DMS153 treated with DMSO at 0.1 percent for 48 hours (cell line): Measurements from ENCODE around the gene DOHH.
"Not testable (repeated sequence)": the region's sequence is repeated elsewhere in the genome, so short reads cannot be mapped to it uniquely, and the experiment has no call there.

Experiments used
- DNase-seq: peaks from one replicate; lab custom pipeline; 2025; ENCODE audit not compliant: unreplicated experiment; lab: John Stamatoyannopoulos, UW

DOHH gene

GRCh38 chr19:3534375-3535234 lies 34.1 kb upstream of the DOHH start:
- DNase-seq = no peak

- DNase-seq = no peak
These were observed 33.2 kb upstream of the DOHH start for GRCh38 chr19:3533563-3534216.

- no peak for DNase-seq
These were observed 32.6 kb upstream of the DOHH start for GRCh38 chr19:3533033-3533432.

- DNase-seq = no peak
These were observed 31.8 kb upstream of the DOHH start for GRCh38 chr19:3532154-3532786.

DNA sequence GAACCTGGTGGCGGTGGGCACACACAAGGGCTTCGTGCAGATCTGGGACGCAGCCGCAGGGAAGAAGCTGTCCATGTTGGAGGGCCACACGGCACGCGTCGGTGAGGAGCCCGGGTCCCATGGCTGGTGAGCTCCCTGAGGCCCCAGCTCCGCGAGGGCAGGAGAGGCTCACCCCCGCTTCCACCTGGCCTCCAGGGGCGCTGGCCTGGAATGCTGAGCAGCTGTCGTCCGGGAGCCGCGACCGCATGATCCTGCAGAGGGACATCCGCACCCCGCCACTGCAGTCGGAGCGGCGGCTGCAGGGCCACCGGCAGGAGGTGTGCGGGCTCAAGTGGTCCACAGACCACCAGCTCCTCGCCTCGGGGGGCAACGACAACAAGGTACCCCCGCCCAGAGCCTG lies 31.2 kb upstream of the DOHH start:
- DNase-seq = no peak

- DNase-seq = no peak
These were observed 29.9 kb upstream of the DOHH start for GRCh38 chr19:3530389-3530788.

DNA sequence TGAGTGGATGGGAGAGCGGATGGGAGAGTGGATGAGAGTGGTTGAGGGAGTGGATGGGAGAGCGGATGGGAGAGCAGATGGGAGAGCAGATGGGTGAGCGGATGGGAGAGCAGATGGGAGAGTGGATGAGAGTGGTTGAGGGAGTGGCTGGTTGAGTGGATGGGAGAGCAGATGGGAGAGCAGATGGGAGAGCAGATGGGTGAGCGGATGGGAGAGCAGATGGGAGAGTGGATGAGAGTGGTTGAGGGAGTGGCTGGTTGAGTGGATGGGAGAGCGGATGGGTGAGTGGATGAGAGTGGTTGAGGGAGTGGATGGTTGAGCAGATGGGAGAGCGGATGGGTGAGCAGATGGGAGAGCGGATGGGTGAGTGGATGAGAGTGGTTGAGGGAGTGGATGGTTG lies 28.8 kb upstream of the DOHH start:
- DNase-seq = not testable (repeated sequence)

- DNase-seq = no peak
These were observed 28.2 kb upstream of the DOHH start for GRCh38 chr19:3528539-3529211.

- no peak for DNase-seq
These were observed 27.6 kb upstream of the DOHH start for GRCh38 chr19:3528080-3528479.

GRCh38 chr19:3527238-3527910 lies 26.9 kb upstream of the DOHH start:
- no peak for DNase-seq

GRCh38 chr19:3526507-3527237 lies 26.2 kb upstream of the DOHH start:
- DNase-seq = no peak

DNA sequence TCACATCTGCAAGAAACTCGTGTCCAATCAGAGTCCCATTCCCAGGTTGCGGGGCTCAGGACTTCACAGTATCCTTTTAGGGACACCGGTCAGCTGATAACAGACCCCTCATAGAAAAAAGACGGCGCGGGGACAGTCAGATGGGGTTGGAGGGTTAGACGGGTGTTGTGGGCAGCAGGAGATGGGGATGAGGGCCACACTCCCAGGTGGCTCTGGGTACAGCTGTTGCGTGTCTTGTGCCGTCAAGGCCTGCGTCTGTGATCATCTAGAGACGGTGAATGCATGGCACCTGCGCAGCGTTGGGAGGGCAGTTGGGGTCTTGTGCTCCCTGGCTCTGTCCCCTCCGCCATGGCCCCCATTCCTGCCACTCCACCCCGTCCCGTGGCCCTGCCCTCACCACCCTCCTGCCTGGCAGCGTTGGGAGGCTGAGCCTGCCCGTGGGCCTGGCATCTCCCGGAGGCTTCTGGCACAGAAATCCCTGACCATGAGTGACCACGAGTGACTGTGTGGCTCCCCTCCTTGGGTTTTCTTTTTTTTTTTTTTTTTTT lies 24.5 kb upstream of the DOHH start:
- DNase-seq = no peak

- no peak for DNase-seq
These were observed 23.8 kb upstream of the DOHH start for GRCh38 chr19:3524078-3524842.

DNA sequence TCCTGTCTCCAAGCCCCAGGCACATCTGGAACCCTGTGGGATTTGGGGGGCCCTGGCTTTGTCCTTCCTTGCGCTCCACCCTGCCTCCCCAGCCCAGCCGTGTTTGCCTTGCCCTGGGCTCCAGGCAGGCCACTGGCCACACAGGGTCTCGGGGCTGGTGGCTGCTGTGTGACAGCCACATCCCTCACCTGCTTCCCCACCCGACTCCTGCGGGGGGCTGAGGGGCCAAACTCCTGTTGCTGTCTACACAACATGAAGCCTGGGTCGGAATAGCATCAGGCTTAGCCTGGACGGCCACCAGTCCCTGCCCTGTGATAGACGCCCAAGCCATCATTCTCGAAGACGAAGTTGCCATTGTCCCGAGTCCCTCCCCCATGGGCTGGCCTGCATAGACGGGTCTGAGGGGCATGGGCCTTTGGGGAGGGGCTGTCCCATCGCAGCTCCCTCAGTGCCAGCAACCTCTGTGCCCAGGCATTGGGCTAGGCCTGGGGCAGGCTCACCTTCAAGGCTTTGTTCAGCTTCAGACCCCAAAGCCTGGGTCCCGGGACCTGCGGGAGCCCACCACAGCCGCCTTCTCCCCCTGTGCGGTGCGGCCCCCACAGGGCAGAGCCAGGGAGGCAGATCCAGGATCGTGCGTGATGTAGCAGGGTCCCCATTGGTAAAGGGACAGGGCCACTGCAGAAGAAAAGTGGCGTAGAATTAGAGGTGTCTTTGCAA lies 23.0 kb upstream of the DOHH start:
- no peak for DNase-seq

DNA sequence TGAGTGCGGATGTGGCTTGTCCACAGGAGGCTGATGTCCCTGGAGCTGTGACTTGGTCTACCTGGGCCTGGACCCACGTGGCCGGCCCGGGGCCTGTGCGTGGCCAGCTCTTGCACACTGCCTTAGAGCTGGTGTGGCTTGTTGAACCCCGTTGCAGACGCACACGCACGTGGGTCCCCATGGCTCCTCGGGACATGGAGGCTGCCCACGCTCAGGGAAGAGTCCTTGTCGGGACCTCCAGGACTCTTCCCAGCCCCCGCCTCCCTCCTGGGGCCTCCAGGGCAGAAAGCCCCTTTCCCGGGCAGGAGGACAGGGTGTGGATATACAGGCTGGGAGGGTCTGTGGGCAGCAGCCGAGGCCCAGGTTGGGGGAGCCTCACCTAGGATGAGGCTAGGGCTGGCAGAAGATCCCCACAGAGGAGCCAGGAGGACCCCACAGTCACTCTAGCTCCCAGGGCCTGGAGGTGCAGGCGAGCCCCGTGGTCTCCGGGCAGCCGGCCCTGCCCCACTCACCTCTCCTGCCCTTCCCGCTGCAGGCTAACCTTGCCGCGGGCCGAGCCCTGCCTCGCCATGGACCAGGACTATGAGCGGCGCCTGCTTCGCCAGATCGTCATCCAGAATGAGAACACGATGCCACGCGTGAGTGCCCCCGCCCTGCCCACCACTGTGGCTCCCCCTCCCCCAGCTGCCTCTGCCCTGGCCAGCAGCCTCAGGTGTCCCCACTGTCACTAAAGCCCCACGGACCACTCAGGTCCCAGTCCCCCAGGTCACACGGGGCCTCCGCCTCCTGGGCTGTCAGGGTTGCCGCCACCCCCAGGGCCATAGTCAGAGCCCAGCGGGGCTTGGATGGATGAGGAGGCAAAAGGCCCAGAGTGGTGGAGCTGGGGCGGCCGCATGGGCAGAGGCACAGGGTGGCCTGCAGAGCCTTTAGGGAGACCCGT lies 22.2 kb upstream of the DOHH start:
- DNase-seq = no peak

- no peak for DNase-seq
These were observed 20.6 kb upstream of the DOHH start for GRCh38 chr19:3521104-3521445.
